GM19468 (cell line): ENCODE data around the gene HSFX2.
A peak's percentile ranks its signal among the peaks of the same experiment; 100 is the strongest.
"Not testable (repeated sequence)": the region's sequence is repeated elsewhere in the genome, so short reads cannot be mapped to it uniquely, and the experiment has no call there.

Experiments
- ATAC-seq: cut with Tn5 transposase; IDR thresholded peaks from one replicate; pipeline ENCODE4 v1.9.1; 2021; ENCODE audit warnings: mild to moderate bottlenecking, moderate library complexity, moderate number of reproducible peaks; ENCODE audit not compliant: unreplicated experiment; ENCODE audit errors: extremely low read depth

Gene HSFX2, protein sequence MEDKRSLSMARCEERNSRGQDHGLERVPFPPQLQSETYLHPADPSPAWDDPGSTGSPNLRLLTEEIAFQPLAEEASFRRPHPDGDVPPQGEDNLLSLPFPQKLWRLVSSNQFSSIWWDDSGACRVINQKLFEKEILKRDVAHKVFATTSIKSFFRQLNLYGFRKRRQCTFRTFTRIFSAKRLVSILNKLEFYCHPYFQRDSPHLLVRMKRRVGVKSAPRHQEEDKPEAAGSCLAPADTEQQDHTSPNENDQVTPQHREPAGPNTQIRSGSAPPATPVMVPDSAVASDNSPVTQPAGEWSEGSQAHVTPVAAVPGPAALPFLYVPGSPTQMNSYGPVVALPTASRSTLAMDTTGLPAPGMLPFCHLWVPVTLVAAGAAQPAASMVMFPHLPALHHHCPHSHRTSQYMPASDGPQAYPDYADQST

DNA sequence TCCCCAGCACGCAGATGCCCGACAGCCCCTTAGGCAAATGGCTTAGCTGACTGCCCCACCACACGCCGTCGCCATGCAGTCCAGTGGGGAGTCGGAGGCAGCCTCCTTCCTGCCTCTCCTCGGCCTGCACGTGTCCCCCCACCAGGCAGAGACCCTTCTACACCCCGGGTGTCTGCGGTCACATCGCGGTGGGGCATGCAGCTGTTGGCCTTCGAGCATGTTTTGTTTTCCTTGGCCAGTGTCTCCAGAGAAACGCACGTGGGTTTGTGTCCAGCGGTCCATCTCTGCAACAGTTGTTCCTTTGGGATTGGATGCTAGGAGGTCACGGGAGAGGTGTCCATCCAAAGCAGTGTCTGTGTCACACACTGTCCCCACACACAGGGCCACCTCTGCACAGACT is at the start of gene HSFX2:
Gene HSFX2, minus strand, starts transcription at position 101 of the 400 bp plus-strand sequence. CDS start 614 bp downstream, outside the sequence.
- ATAC-seq: not testable (repeated sequence)

DNA sequence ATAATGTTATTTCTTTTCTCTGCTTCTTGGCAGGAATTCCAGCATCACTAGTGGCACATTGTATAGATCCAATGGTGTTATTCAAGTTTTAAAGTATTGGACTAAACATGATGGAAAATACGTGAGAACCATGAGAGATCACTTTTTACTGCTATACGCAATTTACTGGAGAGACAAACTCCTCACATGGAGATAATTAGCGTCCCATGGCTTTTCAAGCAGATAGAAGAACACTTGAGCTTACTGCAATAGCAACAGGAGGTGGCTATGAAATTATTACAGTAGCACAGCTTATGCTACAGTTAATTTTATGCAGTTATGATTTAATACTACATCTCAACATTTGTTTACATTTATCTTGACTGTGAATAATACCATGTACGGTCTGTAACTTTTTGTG is 48.4 kb upstream of the HSFX2 start:
- no peak for ATAC-seq

DNA sequence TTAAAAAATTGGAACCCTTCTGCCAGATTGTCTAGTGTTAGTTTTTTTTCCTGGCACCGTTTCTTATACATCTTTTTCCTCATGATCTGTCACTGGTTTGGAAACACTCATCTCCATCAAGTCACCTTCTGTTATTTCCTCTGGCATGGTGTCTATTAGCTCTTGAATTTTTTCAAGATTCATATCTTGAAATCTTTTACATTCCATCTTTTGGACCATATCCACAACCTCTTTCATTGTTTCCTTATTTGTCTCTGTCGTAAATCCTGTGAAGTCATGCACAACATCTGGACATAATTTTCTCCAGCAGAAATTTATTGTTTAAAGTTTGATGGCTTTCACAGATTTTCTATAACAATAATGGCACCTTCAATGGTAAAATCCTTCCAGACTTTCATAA is 46.7 kb upstream of the HSFX2 start:
- no peak for ATAC-seq

DNA sequence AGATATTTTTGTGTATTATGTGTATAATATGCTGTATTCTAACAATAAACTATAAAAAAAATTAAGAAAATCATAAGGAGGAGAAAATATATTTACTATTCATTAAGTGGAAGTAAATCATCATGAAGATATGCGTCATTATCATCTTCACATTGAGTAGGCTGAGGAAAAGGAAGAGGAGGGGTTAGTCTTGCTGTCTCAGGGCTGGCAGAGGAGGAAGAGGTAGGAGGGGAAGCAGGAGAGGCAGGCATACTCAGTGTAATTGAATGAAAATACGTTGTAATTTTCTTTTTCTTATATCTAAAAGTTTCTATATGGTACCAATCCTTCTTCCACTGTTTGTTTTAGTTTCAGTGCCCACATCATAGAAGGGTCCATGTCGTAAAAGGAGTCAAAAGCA is 46.3 kb upstream of the HSFX2 start:
- no peak for ATAC-seq

DNA sequence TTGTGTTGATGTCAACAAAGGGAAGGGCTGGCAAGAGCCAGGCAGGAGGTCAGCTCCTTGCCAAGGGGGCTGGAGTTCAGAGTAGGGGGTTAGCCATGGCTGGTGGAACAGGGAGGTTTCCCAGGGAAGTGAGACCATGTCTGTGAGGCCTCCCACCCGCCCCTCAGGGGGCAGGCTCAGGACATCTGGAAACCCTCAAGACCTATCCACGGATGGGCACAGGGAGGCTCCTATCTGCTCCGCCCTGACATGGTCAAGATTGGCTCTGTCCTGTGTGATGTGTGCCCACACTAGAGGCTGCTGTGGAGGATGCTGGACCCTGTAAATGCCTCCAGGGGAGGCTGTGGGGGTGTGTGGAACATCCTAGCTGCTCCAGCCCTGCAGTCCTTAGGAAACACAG is 44.5 kb upstream of the HSFX2 start:
- no peak for ATAC-seq

DNA sequence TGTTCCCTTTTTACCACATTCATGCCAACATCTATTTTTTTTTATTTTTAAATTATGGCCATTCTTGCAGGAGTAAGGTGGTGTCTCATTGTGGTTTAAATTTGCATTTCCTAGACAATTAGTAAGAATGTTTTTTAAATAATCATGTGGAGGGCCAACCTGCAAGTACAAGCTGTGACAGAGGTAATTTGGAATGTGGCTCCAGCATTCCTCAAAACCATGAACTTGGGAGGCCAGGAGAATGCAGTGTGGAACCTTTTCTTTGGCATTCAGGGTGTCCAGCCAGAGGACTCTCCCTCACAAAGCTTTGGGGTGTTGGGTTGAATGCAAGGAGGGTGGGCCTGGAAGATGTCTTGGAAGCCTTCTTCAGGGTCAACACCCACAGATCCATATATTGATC is 43.7 kb upstream of the HSFX2 start:
- no peak for ATAC-seq

DNA sequence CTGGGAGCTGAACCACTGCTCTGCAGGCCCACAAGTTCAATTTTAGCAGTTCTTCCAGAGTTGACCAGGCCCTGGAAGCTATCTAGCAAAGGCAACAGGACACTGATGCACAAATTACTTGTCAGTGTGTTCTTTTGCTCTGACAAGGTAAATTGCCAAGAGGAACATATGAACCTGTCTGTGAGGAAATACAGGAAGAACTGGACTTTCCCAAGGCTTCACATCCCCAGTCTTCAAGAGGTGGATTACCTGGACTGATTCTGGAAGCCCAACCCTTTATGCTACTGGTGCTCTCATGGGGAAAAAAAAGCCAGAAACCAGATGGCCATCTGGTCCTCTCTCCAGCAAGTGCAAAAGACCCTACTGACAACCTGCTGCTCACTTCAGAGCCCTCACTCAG is 38.4 kb upstream of the HSFX2 start:
- ATAC-seq: no peak

DNA sequence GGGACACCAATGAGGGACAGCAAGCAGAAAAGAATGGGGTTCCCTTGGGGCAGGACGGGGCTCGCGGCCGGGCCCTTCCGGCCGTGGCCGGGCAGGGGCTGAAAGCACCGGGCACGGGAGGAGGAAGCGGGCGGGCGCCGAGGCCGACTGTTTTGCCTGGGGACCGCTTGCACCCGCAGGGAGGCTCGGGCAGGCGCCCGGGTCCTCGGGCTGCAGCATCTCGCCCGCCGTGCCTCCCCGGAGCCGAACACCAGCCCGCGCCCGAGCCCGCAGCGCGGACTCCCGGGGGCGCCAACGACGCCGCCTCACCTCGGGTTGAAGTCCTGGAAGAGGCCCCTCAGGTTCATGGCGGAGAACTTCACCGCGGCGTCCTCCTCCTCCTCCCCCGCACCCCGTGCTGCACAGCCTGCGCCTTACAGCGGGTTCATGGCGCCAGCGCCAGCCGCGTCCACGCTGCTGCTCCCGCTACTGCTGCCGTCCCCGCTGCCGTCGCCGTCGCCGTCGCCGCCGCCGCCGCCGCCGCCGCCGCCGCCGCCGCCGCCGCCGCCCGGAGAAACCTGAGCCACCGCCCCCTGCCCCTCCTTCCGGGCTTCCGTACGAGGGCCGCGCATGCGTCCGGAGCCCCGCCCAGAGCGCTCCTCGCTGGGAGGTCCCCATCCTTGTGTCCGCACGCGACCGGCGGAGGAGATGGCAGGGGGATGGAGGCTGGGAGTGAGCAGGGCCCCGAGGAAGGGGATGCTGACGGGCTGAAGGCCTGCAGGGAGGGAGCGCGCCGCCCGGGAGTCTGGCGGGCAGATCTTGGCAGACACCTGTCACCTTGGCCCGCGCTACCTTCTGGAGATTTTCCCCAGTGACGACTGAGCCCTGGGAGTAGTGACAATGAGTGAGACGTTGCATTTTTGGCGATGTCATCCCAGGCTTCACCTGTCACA is 36.4 kb upstream of the HSFX2 start, which contains the start of gene TMEM185A:
Gene TMEM185A, minus strand, starts transcription at position 559 of the 932 bp plus-strand sequence. Its CDS starts 212 bp downstream, at position 347.
- peak; percentile 71 for ATAC-seq

DNA sequence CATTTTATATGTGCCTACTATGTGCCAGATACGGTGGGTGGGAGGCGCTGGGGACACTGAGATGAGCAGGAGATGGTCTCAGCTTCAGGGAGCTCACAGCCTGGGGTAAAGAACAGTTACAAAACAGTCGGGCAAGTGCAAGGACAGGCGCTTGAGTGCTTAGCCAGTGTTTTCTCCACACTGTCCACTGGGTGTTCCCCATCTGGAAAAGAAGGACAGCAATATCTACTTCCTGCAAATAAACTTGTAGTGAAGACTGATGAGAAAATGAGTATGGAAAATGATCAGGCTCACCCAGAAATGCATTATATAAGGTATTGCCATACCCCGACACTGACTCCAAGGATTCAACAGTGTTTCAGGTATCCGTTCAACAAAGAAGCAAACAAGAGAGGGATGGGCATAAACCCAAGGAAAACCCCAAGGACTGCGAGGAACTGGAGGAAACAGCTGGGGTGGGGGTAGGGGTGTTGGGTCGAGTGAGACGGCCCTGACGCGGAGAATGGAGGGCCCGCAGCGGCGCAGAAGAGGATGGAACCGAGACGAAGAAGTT is 35.6 kb upstream of the HSFX2 start:
- ATAC-seq: no peak

DNA sequence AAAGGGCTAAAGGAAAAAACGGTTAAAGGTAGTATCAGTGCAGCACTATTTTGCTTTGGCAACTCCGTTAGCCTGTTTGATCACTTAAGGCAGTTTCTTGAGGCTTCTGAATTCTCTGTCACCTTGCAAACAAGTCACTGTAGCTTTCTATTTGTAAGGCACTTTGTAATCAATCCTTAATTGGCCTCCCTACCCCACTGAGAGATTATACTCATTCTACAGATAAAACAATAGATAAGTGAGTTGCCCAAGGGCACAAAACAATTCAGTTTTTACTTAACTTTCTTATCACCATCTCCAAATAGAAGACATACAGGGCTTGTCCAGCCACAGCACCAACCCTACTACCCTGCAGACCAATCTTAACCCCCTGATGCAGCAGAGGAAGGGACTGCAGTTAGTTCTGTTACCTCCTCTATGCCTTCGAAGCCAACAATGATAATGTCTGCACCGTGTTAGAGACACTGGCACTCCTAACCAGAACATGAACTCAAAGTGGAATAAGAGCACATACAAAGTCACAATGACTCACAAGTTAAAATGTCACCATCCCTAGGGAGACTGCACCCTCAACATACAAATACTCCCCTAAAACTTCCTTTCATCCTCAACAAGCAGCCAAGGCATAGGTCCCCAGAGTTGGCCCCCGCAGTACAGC is 34.7 kb upstream of the HSFX2 start:
- no peak for ATAC-seq

DNA sequence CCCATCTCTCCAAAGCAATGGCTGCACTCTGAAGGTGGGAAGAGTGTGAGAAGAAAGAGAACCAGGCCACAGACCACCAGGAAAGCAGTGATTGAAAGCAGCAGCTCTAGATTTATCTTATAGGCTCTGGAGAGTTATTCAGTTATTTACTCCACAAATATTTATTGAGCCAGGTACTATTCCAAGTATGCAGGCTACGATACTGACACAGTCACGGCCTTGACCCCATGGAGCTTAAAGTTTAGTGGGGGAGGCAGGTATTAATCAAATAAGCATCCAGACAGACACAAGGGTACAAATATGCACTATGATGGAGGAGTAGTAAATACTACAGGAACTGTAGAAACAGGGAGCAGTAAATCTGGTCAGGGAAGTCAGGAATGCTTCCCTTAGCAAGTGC is 33.7 kb upstream of the HSFX2 start:
- ATAC-seq: no peak

DNA sequence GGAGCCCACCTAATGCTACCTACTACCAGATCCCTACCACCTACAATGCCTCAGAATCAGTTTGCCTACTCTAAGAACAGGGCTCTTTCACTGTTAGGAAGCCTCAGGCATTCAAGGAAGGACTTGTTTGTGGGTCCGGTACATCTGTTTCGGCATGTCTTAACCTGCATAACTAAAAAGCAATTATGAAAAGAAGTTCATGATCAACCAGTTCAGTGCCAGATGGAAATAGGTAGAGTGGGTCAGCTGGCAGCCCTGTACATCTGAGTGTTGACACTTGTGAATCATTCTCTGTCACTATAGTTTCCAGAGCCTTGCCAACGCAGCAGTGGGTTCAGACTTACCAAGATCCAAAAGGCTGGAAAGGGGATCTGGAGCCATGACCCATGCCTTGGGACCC is 33.2 kb upstream of the HSFX2 start:
- no peak for ATAC-seq

DNA sequence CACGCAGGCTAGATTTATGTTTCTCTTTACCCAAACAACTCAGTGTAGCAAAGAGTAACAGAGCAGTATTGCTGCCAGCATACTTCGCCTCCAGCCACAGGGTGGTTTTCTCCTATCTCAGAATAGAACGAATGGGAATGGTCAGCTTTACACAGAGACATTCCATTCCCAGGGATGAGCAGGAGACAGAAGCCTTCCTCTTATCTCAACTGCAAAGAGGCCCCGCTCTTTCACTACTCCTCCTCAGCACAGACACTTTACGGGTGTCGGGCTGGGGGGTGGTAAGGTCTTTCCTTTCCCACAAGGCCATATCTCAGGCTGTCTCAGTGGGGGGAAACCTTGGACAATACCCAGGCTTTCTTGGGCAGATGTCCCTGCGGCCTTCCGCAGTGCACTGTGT is 31.7 kb upstream of the HSFX2 start:
- ATAC-seq: not testable (repeated sequence)

DNA sequence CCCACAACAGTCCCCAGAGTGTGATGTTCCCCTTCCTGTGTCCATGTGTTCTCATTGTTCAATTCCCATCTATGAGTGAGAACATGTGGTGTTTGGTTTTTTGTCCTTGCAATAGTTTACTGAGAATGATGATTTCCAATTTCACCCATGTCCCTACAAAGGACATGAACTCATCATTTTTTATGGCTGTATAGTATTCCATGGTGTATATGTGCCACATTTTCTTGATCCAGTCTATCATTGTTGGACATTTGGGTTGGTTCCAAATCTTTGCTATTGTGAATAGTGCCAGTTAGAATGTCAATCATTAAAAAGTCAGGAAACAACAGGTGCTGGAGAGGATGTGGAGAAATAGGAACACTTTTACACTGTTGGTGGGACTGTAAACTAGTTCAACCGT is 24.5 kb upstream of the HSFX2 start:
- not testable (repeated sequence) for ATAC-seq

DNA sequence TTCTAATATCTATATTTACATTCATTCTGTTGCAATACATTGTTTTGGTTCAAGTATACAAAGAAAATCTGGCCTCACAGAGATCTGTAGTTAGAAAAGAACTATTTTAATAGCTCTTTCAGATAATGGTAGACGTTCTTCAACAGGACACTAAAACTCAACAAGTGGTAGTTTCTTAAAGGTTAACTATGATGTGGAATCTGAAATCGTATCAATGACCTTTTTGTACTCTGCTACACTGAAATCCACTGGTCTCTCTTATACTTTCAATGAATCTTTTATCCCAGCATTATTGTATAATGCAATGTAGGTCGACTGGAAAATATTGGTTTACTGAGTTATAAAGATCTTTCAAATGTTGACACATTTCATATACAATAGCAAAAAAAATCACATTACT is 23.8 kb upstream of the HSFX2 start:
- no peak for ATAC-seq

DNA sequence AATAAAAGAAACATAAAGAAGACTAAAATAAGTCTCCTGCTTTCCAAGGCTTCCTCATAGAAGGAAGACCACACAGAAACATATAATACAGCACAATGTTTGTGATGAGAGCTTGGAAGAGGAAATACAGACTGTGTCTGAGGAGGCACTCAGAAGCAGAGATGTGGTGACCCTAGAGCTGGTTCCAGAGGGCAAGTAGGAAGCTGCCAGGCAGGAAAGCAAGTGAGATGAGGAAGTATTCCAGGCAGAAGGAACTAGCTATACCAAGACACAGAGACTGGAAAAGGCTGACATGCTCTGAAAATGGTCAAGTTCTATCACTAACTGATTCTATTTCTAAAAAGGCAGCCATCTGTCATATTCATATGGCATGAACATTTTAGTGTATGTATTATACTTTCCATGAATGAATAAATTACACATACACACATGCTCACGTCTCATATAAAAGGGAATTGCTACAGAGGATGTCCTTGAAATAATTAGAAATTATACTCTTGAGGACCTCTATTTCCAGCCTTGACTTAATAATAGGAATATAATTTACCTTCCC is 16.6 kb upstream of the HSFX2 start:
- ATAC-seq: no peak

DNA sequence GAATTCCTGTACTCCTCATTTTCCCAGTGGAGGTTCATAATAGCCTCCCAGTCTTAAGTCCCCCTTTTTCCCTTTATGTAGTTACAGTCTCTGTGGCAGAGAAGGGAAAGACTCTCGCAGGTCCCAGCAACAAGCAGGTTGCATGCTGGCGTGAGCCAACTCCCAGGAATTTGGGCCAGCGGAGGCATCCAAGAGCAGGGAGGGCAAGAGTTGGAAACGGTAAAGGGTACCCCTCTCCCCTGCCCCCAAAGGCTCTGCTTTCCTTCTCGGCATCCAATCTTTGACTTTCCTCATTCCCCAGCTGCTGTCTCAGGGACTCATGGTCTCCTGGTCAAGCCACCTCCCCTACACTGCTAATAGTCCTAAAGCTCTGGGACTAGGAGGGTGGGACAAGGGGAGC is 15.4 kb upstream of the HSFX2 start:
- ATAC-seq: no peak

DNA sequence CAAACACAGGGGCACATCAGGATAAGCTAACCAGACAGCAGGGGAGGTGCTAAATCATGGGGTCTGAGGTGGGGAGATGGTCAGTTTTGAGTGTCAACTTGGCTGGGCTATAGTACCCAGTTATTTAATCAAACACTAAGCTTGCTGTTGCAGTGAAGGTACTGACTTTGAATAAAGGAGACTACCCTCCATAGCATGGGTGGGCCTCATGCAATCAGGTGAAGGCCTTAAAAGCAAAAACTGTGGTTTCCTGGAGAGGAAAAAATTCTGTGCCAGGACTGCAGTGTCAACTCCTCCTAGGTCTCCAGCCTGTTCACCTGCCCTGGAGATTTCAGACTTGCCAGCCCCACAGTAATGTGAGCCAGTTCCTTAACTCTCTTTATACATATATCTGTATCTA is 12.6 kb upstream of the HSFX2 start:
- ATAC-seq: no peak

DNA sequence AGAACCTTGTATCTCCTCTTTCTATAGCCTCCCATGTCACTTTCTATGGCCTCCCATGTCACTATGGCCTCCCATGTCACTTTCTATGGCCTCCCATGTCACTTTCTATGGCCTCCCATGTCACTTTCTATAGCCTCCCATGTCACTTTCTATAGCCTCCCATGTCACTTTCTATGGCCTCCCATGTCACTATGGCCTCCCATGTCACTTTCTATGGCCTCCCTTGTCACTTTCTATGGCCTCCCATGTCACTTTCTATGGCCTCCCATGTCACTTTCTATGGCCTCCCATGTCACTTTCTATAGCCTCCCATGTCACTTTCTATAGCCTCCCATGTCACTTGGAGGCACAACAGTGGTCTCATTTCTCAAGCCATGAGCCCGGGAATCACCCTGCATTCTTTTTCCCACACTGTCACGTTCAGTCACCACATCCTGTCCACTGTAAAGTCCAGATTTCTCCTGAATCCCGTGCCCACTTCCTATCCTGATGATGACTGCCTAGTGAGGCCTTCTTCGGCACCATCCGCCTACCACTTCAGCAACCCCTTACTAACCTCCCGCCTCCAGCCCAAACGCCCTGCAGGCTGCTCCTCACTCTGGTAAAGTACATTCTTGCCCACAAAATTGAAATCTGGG is 10.3 kb upstream of the HSFX2 start:
- ATAC-seq: not testable (repeated sequence)
